Astrocyte of the spinal cord (primary cell): ENCODE results near the gene GAGE1.

Source experiments
- DNase-seq: peaks from one replicate; pipeline ENCODE4 v3.0.0; 2011; ENCODE audit warnings: low read depth, low spot score
- H3K4me3 ChIP-seq: 2 replicates; pipeline ENCODE4 v1.5.1; 2011; ENCODE audit warnings: low read depth, mild to moderate bottlenecking, low read length, moderate library complexity
- CTCF ChIP-seq: IDR thresholded peaks from 2 replicates; pipeline ENCODE4 v1.5.1; 2012; ENCODE audit warnings: low read depth, mild to moderate bottlenecking, low read length, inconsistent platforms
- in situ Hi-C: cut with HindIII; loops from 2 replicates; pipeline ENCODE4 v1.10.0; 2017; ENCODE audit warnings: low sequenced_read_pairs

GAGE1 gene

GRCh38 chrX:49618574-49618973 is 19.8 kb downstream of the GAGE1 start:
- no peak overlapping the region for H3K4me3 ChIP-seq
- in situ Hi-C loops, result no loop called here
- DNase-seq, result no peak
- no peak for TF ChIP-seq CTCF

GRCh38 chrX:49627086-49627777 is 28.4 kb downstream of the GAGE1 start:
- no peak overlapping the region for H3K4me3 ChIP-seq
- peak; percentile 12 for TF ChIP-seq CTCF
- in situ Hi-C loops, result no loop called here
- DNase-seq, result no peak

GRCh38 chrX:49644991-49645637 is 46.3 kb downstream of the GAGE1 start:
- in situ Hi-C loops, result no loop called here
- no peak for TF ChIP-seq CTCF
- no peak overlapping the region for H3K4me3 ChIP-seq
- no peak for DNase-seq

- in situ Hi-C loops, result no loop called here
- DNase-seq, result no peak
- H3K4me3 ChIP-seq, result no peak overlapping the region
- no peak for TF ChIP-seq CTCF
These were observed 57.7 kb downstream of the GAGE1 start for GRCh38 chrX:49656533-49656932.
